Keratinocyte (primary cell): Measurements from ENCODE around the gene POTEI. TPM values are rescaled to one million over a fixed set of nuclear protein-coding genes. Genes with fewer than 3 reads are reported as not detected.
"Not testable (repeated sequence)": the region's sequence is repeated elsewhere in the genome, so short reads cannot be mapped to it uniquely, and the experiment has no call there.

Source experiments
- DNase-seq: peaks from one replicate; pipeline ENCODE4 v3.0.0-alpha.2; 2011; ENCODE audit warnings: low read depth, missing footprints, low spot score
- FAIRE-seq: peaks from 2 replicates; lab custom pipeline; 2011; peaks lifted over from hg19 to GRCh38; lab: Jason Lieb, UNC
- H2AFZ ChIP-seq: 2 replicates; pipeline ENCODE4 v1.6.0; 2012; ENCODE audit warnings: low read length, control low read depth, inconsistent platforms; ENCODE audit not compliant: control insufficient read depth
- H3K27ac ChIP-seq: 2 replicates; pipeline ENCODE4 v1.5.1; 2011; ENCODE audit warnings: low read length; ENCODE audit not compliant: control insufficient read depth, insufficient read depth
- H3K27me3 ChIP-seq: 3 replicates; pipeline ENCODE4 v1.6.0; 2011; ENCODE audit warnings: low read length; ENCODE audit not compliant: control insufficient read depth, insufficient read depth; ENCODE audit errors: extremely low read depth
- H3K36me3 ChIP-seq, 2 experiments: 2 replicates in 1 of 2; 3 replicates in 1 of 2; pipeline ENCODE4 v1.5.1; 2011; ENCODE audit warnings: low read length in 2 of 2, mild to moderate bottlenecking in 1 of 2; ENCODE audit not compliant: control insufficient read depth in 2 of 2, insufficient read depth in 2 of 2; ENCODE audit errors: extremely low read depth in 1 of 2
- H3K4me1 ChIP-seq: 3 replicates; pipeline ENCODE4 v1.5.1; 2011; ENCODE audit warnings: low read length; ENCODE audit not compliant: control insufficient read depth, insufficient read depth; ENCODE audit errors: extremely low read depth
- H3K4me2 ChIP-seq: 3 replicates; pipeline ENCODE4 v1.6.0; 2011; ENCODE audit warnings: low read depth, low read length; ENCODE audit not compliant: control insufficient read depth, insufficient read depth; ENCODE audit errors: extremely low read depth
- H3K4me3 ChIP-seq, 3 experiments: fragments of 200-600 bp in 1 of 3; sonication (generic) in 1 of 3; 2 replicates in 2 of 3; 3 replicates in 1 of 3; pipeline ENCODE4 v1.5.1; 2011 to 2016; ENCODE audit warnings: low read length in 3 of 3, mild to moderate bottlenecking in 3 of 3, control low read depth in 2 of 3, inconsistent platforms in 1 of 3, low read depth in 1 of 3, mixed read lengths in 1 of 3, mixed run types in 1 of 3, moderate library complexity in 1 of 3; ENCODE audit not compliant: control insufficient read depth in 2 of 3, insufficient read depth in 2 of 3; ENCODE audit errors: extremely low read depth in 1 of 3
- H3K79me2 ChIP-seq: 2 replicates; pipeline ENCODE4 v1.6.0; 2012; ENCODE audit warnings: low read length; ENCODE audit not compliant: control insufficient read depth, insufficient read depth
- H3K9ac ChIP-seq: 3 replicates; pipeline ENCODE4 v1.6.0; 2011; ENCODE audit warnings: low read length; ENCODE audit not compliant: control insufficient read depth, insufficient read depth; ENCODE audit errors: extremely low read depth
- H3K9me1 ChIP-seq: 3 replicates; pipeline ENCODE4 v1.6.0; 2011; ENCODE audit warnings: low read length; ENCODE audit not compliant: control insufficient read depth, insufficient read depth; ENCODE audit errors: extremely low read depth
- H3K9me3 ChIP-seq: 2 replicates; pipeline ENCODE4 v1.5.1; 2012; ENCODE audit warnings: low read depth, low read length; ENCODE audit not compliant: control insufficient read depth
- H4K20me1 ChIP-seq: 3 replicates; pipeline ENCODE4 v1.6.0; 2011; ENCODE audit warnings: low read length; ENCODE audit not compliant: control insufficient read depth, insufficient read depth; ENCODE audit errors: extremely low read depth
- dilution Hi-C: fragments of 300-500 bp; cut with MboI; formaldehyde crosslinking; loops from one replicate; pipeline ENCODE4 v1.7.0; 2020; ENCODE audit warnings: low sequenced_read_pairs; ENCODE audit not compliant: extremely low pct_ligation_motif_present
- polyA plus RNA-seq, 5 experiments: library from polyadenylated mRNA; depleted of rRNA in 3 of 5; stranded (reverse) in 3 of 5; stranded (forward) in 1 of 5; unstranded in 1 of 5; fragments of >200 nt; gene quantifications; 1 replicate in 1 of 5; 2 replicates in 3 of 5; 3 replicates in 1 of 5; pipeline versions ENCODE4 v1.2.1 to v1.2.3, GENCODE V29; 2011 to 2012; ENCODE audit warnings: missing spikeins in 2 of 5, low read depth in 1 of 5, low replicate concordance in 1 of 5

Gene POTEI
- polyA plus RNA-seq, 1 donor (not counting 4 experiments of a cell fraction or from before 2014, with no cell fraction given) = not detected

DNA sequence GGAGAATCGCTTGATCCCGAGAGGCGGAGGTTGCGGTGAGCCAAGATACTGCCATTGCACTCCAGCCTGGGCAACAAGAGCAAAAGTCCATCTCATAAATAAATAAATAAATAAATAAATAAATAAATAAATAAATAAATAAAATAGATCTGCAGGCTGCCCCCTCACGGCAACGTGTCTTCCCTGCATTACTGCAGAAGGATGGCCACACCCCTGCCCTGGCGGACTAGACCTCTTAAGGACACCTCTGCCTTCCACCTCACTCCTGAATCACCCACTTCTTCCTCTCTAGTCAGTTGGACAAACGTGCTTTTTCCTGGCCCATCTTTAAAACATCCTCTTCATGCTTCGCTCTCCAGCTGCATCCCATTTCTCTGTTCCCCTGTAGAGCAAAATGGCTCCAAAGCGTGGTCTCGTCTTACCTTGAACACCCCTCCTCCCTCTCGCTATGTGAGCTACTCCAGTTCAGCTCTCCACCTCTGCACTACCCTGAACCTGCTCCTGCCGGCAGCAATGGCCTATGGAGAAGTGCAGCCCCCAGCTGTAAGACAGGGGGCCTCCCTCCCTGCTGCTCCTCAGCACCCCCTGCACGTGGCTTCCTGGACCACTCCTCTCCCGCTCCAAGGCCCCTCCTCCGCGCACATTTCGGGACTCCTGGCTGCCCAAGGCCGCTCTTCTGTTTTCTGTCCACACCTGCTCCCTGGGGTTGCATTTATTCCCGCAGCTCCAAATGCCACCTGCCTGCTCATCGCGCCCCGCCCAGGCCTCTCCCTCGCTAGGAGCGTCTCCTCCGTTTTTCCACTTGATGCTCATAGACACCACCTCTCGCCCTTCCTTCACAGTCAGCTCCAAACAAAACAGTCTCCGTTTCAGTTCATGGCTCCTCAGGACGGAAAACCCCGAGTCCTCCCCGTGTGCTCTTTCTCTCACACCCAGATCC, 1.9 kb upstream of the POTEI start:
- DNase-seq, FAIRE-seq, H3K9me3 ChIP-seq, H3K27me3 ChIP-seq, H3K4me3 ChIP-seq, H3K9ac ChIP-seq, H3K27ac ChIP-seq, H2AFZ ChIP-seq, H3K9me1 ChIP-seq, dilution Hi-C loops, H3K4me2 ChIP-seq, H3K36me3 ChIP-seq, H4K20me1 ChIP-seq, H3K79me2 ChIP-seq, H3K4me1 ChIP-seq: not testable (repeated sequence)

DNA sequence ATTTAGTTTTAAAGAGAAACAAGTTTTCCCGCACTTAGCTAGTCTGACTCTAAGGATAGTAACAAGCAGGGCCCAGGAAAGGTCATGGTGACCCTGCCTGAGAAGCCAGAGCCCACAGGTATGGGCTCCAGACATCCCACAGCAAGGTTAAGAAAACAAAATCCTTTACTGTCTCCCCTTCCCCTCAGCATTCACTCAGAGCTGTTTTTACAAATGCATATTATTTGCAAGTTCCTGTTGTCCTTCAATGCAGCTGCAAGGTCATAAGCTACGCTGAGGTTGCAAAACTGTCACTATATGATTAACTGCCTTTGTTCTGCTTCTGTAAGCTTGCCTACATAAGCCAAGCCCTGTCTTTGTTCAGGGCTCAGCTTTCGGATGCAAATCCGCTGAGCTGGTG, 18.1 kb downstream of the POTEI start:
- dilution Hi-C loops, H3K4me2 ChIP-seq, H4K20me1 ChIP-seq, H2AFZ ChIP-seq, H3K4me1 ChIP-seq, H3K4me3 ChIP-seq, H3K27ac ChIP-seq, H3K27me3 ChIP-seq, H3K9me3 ChIP-seq, H3K36me3 ChIP-seq, FAIRE-seq, H3K79me2 ChIP-seq, DNase-seq, H3K9ac ChIP-seq, H3K9me1 ChIP-seq: not testable (repeated sequence)

GRCh38 chr2:130455413-130455812, 53.7 kb downstream of the POTEI start:
- H4K20me1 ChIP-seq, dilution Hi-C loops, H3K4me1 ChIP-seq: not testable (repeated sequence)

GRCh38 chr2:130454712-130455083, 54.4 kb downstream of the POTEI start:
- H4K20me1 ChIP-seq, H3K27me3 ChIP-seq, H3K9me1 ChIP-seq, H3K9ac ChIP-seq, H3K79me2 ChIP-seq, H3K4me2 ChIP-seq, FAIRE-seq, dilution Hi-C loops, H3K27ac ChIP-seq, H3K9me3 ChIP-seq, DNase-seq, H3K36me3 ChIP-seq, H2AFZ ChIP-seq, H3K4me3 ChIP-seq, H3K4me1 ChIP-seq: not testable (repeated sequence)

More at GRCh38 chr2:130455413-130455812, 53.7 kb downstream of the POTEI start:
- H3K36me3 ChIP-seq, H3K9me3 ChIP-seq, H3K9me1 ChIP-seq, DNase-seq, H3K79me2 ChIP-seq, H3K27me3 ChIP-seq, H2AFZ ChIP-seq, H3K9ac ChIP-seq, H3K27ac ChIP-seq, FAIRE-seq, H3K4me3 ChIP-seq, H3K4me2 ChIP-seq: not testable (repeated sequence)
